Activated CD4-positive, alpha-beta T cell treated with anti-CD3 and anti-CD28 coated beads, Interleukin-2, amount 10 ng/mL, durations not matched to agents 24 days and 14 days (primary cell): ENCODE data around the gene CERS6. TPM values are rescaled to one million over a fixed set of nuclear protein-coding genes. Genes with fewer than 3 reads are reported as not detected.
"Not testable (repeated sequence)": the region's sequence is repeated elsewhere in the genome, so short reads cannot be mapped to it uniquely, and the experiment has no call there.

Source experiments
- DNase-seq: peaks from one replicate; pipeline ENCODE4 v3.0.0; 2022
- H3K27ac Mint-ChIP-seq: one replicate; pipeline ENCODE4 v1.8.0; 2022; ENCODE audit warnings: mild to moderate bottlenecking, mixed read lengths
- H3K27me3 Mint-ChIP-seq: one replicate; pipeline ENCODE4 v1.8.0; 2022; ENCODE audit warnings: mixed read lengths
- H3K36me3 Mint-ChIP-seq: one replicate; pipeline ENCODE4 v1.8.0; 2022; ENCODE audit warnings: low read depth, mild to moderate bottlenecking, mixed read lengths
- H3K4me1 Mint-ChIP-seq: one replicate; pipeline ENCODE4 v1.8.0; 2021; ENCODE audit warnings: mixed read lengths
- H3K4me3 Mint-ChIP-seq: one replicate; pipeline ENCODE4 v1.8.0; 2022; ENCODE audit warnings: mild to moderate bottlenecking, moderate library complexity, mixed read lengths
- H3K9me3 Mint-ChIP-seq: one replicate; pipeline ENCODE4 v1.8.0; 2021; ENCODE audit warnings: mixed read lengths
- intact Hi-C: fragments of 100-400 bp; cut with micrococcal nuclease; formaldehyde crosslinking; loops from one replicate; pipeline ENCODE4 v1.15.1; 2023
- total RNA-seq: library from RNA; stranded (reverse); gene quantifications from 2 replicates; pipeline ENCODE4 v1.2.3, GENCODE V29; 2022

Gene CERS6
- total RNA-seq, 1 donor from 2014 or later, result 25.3 TPM

- H3K27ac Mint-ChIP-seq, intact Hi-C loops, H3K27me3 Mint-ChIP-seq, H3K9me3 Mint-ChIP-seq, H3K4me3 Mint-ChIP-seq, DNase-seq: not testable (repeated sequence)
- peaks cover 26% of the 10 kb centered on the region for H3K36me3 Mint-ChIP-seq
- H3K4me1 Mint-ChIP-seq, result peaks cover 10% of the 10 kb centered on the region
These were observed 312.3 kb downstream of the CERS6 start for GRCh38 chr2:168768357-168768756.

GRCh38 chr2:168770796-168771195 lies 314.7 kb downstream of the CERS6 start:
- H3K4me3 Mint-ChIP-seq, result no peak overlapping the region
- H3K9me3 Mint-ChIP-seq, result no peaks in the 10 kb centered on the region
- no peaks in the 10 kb centered on the region for H3K27me3 Mint-ChIP-seq
- no peak overlapping the region for H3K27ac Mint-ChIP-seq
- no peak for DNase-seq
- intact Hi-C loops, result no loop called here
- peaks cover 7% of the 10 kb centered on the region for H3K4me1 Mint-ChIP-seq
- peaks cover 21% of the 10 kb centered on the region for H3K36me3 Mint-ChIP-seq

GRCh38 chr2:168772704-168773103 lies 316.6 kb downstream of the CERS6 start:
- Mint-ChIP-seq H3K27me3 (no peaks in the 10 kb centered on the region), H3K4me3 (no peak overlapping the region), H3K27ac (no peak overlapping the region), H3K9me3 (no peaks in the 10 kb centered on the region), H3K4me1 (no peaks in the 10 kb centered on the region), H3K36me3 (peaks cover 6% of the 10 kb centered on the region)
- intact Hi-C loops, result loop anchor here (1.0 kb wide), 1 partner anchor 148 kb away; no protein-coding TSS in a partner anchor
- DNase-seq, result no peak

DNA sequence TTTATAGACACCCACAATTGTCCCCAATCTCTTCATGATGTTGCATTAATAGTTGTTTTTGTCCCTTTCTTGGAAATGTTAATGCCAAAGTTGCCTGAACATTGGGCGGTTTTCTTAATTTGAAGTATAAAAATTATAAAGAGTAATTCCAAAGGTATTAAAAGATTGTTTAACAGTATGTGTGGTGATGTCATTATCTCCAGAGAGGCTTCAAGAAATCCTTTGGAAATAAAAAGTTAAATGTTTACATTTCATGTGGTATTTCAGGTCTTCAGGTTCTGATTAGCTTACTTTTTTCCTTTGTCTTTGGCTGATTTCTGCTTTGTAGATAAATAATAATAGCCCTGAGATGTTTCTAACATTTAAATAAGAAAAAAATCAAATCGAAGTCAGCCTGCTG lies 317.1 kb downstream of the CERS6 start:
- intact Hi-C loops, result loop anchor here (1.0 kb wide), 1 partner anchor 147 kb away; no protein-coding TSS in a partner anchor

DNA sequence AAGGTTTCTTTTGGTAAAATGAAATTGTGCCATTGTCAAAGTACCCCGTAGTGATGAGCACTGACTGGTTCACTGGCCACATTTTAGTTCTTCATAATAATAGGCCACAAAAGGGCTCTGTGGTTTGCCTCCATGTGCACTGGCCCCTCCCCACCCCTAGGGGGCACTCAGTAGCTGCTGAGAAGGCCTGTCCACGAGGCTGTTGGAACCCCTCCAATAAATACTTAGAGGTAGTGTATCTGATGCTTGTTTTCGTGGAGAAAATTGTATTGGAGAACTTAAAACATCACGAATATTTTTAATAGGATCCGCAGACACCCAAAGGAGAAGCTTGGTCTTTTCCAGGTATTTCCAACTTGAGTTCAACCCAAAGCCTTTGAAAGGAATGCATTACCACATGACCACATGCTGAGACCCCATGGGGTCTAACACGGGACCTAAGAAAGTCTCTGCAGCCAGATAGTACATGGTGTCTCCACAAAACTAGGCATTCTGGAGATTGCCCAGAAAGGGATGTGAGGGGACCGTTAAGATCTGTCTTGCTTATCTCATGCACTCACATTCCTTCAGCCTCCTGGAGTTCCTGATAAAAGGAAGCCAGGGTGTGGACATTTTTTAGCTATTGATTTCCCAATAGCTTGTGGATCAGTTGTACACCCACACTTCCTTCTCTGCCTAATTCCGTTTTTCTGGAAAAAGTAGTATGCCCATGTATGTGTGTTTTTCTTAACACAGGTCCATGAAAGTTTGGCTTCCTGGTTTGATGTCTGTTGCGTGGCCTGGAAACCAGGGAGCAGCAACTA lies 317.8 kb downstream of the CERS6 start:
- DNase-seq, result peak; percentile 80
- Mint-ChIP-seq H3K27me3 (no peaks in the 10 kb centered on the region), H3K9me3 (no peaks in the 10 kb centered on the region), H3K4me1 (no peaks in the 10 kb centered on the region), H3K27ac (no peak overlapping the region), H3K36me3 (no peaks in the 10 kb centered on the region), H3K4me3 (no peak overlapping the region)
- intact Hi-C loops, result loop anchor here (1.0 kb wide), 1 partner anchor 146 kb away; no protein-coding TSS in a partner anchor

More for the DNA sequence above, 317.1 kb downstream of the CERS6 start:
- no peak overlapping the region for H3K27ac Mint-ChIP-seq
- DNase-seq, result no peak
- H3K36me3 Mint-ChIP-seq, result peaks cover 4% of the 10 kb centered on the region
- no peaks in the 10 kb centered on the region for H3K9me3 Mint-ChIP-seq
- H3K4me1 Mint-ChIP-seq, result no peaks in the 10 kb centered on the region
- H3K27me3 Mint-ChIP-seq, result no peaks in the 10 kb centered on the region
- no peak overlapping the region for H3K4me3 Mint-ChIP-seq

DNA sequence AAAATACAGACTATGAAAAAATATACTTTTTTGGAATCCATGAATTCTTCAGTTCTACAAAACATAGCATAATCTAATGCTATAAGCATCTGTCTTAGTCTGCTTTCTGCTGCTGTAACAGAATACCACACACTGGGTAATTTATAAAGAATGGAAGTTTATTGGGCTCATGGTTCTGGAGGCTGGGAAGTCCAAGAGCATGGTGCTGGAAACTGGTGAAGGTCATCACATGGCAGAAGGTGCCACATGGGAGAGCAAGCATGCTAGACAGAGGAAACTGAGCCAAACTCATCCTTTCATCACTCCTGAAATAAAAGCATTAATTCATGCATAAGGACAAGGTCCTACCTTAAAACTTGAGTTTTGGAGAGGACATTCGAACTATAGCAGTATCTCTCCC lies 319.8 kb downstream of the CERS6 start:
- Mint-ChIP-seq H3K27ac (no peak overlapping the region), H3K4me1 (no peaks in the 10 kb centered on the region), H3K27me3 (no peaks in the 10 kb centered on the region), H3K36me3 (no peaks in the 10 kb centered on the region), H3K9me3 (no peaks in the 10 kb centered on the region), H3K4me3 (no peak overlapping the region)
- no peak for DNase-seq
- intact Hi-C loops, result no loop called here

GRCh38 chr2:168780669-168781071 lies 324.6 kb downstream of the CERS6 start:
- intact Hi-C loops, result no loop called here
- H3K4me3 Mint-ChIP-seq, result no peak overlapping the region
- DNase-seq, result no peak
- H3K27me3 Mint-ChIP-seq, result peaks cover 2% of the 10 kb centered on the region
- H3K36me3 Mint-ChIP-seq, result no peaks in the 10 kb centered on the region
- H3K4me1 Mint-ChIP-seq, result no peaks in the 10 kb centered on the region
- H3K9me3 Mint-ChIP-seq, result no peaks in the 10 kb centered on the region
- H3K27ac Mint-ChIP-seq, result no peak overlapping the region

DNA sequence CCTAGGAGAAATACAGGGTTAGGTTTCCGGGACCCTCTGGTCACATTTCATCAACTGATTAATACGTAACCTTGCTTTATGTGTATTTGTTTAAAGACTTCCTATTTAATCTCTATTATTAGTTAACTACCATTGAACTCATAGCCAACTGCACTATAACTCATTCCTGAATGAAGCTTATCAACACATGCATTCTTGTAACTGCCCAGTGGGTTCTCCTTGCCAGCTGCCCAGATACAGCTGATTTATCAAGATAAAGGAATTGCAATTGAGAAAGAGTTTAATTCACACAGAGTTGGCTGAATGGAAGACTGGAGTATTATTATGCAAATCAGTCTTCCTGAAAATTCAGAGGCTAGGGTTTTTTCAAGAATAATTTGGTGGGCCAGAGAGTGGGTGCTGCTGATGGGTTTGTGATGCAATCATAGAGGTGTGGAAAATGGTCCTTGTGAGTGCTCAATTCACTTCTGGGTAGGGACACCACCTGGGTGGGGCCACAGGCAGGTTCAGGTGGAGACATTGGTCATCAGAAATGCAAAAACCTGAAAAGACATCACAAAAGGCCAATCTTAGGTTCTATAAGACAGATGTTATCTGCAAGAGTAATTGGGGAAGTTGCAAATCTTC lies 325.2 kb downstream of the CERS6 start:
- no peaks in the 10 kb centered on the region for H3K4me1 Mint-ChIP-seq
- no peak overlapping the region for H3K27ac Mint-ChIP-seq
- no peak for DNase-seq
- intact Hi-C loops, result no loop called here
- no peak overlapping the region for H3K4me3 Mint-ChIP-seq
- H3K27me3 Mint-ChIP-seq, result peaks cover 2% of the 10 kb centered on the region
- H3K36me3 Mint-ChIP-seq, result no peaks in the 10 kb centered on the region
- no peaks in the 10 kb centered on the region for H3K9me3 Mint-ChIP-seq

GRCh38 chr2:168782271-168782670 lies 326.2 kb downstream of the CERS6 start:
- no peak overlapping the region for H3K4me3 Mint-ChIP-seq
- no peaks in the 10 kb centered on the region for H3K4me1 Mint-ChIP-seq
- peaks cover 2% of the 10 kb centered on the region for H3K27me3 Mint-ChIP-seq
- H3K27ac Mint-ChIP-seq, result no peak overlapping the region
- H3K9me3 Mint-ChIP-seq, result no peaks in the 10 kb centered on the region
- H3K36me3 Mint-ChIP-seq, result no peaks in the 10 kb centered on the region
- no peak for DNase-seq
- intact Hi-C loops, result no loop called here

GRCh38 chr2:168784993-168785392 lies 328.9 kb downstream of the CERS6 start:
- Mint-ChIP-seq H3K4me1 (no peaks in the 10 kb centered on the region), H3K27ac (no peak overlapping the region), H3K4me3 (no peak overlapping the region), H3K27me3 (peaks cover 2% of the 10 kb centered on the region), H3K9me3 (no peaks in the 10 kb centered on the region), H3K36me3 (no peaks in the 10 kb centered on the region)
- DNase-seq, result no peak
- intact Hi-C loops, result no loop called here

- no peak overlapping the region for H3K27ac Mint-ChIP-seq
- H3K4me3 Mint-ChIP-seq, result no peak overlapping the region
- peaks cover 3% of the 10 kb centered on the region for H3K9me3 Mint-ChIP-seq
- no peak for DNase-seq
- H3K36me3 Mint-ChIP-seq, result no peaks in the 10 kb centered on the region
- no peaks in the 10 kb centered on the region for H3K4me1 Mint-ChIP-seq
- peaks cover 3% of the 10 kb centered on the region for H3K27me3 Mint-ChIP-seq
- intact Hi-C loops, result no loop called here
These were observed 331.2 kb downstream of the CERS6 start for GRCh38 chr2:168787098-168787781.

- H3K4me3 Mint-ChIP-seq, result no peak overlapping the region
- H3K9me3 Mint-ChIP-seq, result peaks cover 3% of the 10 kb centered on the region
- DNase-seq, result no peak
- no peaks in the 10 kb centered on the region for H3K36me3 Mint-ChIP-seq
- intact Hi-C loops, result no loop called here
- no peaks in the 10 kb centered on the region for H3K4me1 Mint-ChIP-seq
- no peak overlapping the region for H3K27ac Mint-ChIP-seq
- peaks cover 3% of the 10 kb centered on the region for H3K27me3 Mint-ChIP-seq
These were observed 331.8 kb downstream of the CERS6 start for GRCh38 chr2:168787782-168788376.

DNA sequence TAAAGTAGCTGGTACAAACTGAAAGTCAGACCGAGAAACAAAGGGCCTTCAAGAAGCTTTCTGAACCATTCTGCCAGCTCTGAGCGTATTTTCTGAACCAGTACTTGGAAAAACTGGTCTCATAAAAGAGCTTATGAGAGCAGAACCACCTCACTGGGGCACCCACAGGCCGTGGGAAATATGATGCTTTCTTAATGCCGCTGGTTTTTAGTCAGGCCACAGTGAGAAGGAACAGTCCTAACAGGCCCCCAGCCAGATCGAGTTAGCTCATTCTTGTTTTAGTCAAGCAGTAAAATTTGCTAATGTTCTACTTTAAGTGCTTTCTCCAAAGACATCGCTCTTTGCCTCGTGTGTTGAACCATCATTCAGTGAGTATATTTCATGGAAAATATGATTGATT lies 333.7 kb downstream of the CERS6 start:
- Mint-ChIP-seq H3K9me3 (peaks cover 6% of the 10 kb centered on the region), H3K4me3 (no peak overlapping the region), H3K27me3 (peaks cover 1% of the 10 kb centered on the region), H3K27ac (no peak overlapping the region), H3K36me3 (no peaks in the 10 kb centered on the region), H3K4me1 (no peaks in the 10 kb centered on the region)
- intact Hi-C loops, result no loop called here
- no peak for DNase-seq
